GM19240 (cell line): ENCODE measurements around the gene TROAP.

ENCODE experiments used
- DNase-seq: peaks from one replicate; pipeline ENCODE4 v3.0.0; 2011; ENCODE audit warnings: low spot score; ENCODE audit not compliant: insufficient read length

Gene TROAP

DNA sequence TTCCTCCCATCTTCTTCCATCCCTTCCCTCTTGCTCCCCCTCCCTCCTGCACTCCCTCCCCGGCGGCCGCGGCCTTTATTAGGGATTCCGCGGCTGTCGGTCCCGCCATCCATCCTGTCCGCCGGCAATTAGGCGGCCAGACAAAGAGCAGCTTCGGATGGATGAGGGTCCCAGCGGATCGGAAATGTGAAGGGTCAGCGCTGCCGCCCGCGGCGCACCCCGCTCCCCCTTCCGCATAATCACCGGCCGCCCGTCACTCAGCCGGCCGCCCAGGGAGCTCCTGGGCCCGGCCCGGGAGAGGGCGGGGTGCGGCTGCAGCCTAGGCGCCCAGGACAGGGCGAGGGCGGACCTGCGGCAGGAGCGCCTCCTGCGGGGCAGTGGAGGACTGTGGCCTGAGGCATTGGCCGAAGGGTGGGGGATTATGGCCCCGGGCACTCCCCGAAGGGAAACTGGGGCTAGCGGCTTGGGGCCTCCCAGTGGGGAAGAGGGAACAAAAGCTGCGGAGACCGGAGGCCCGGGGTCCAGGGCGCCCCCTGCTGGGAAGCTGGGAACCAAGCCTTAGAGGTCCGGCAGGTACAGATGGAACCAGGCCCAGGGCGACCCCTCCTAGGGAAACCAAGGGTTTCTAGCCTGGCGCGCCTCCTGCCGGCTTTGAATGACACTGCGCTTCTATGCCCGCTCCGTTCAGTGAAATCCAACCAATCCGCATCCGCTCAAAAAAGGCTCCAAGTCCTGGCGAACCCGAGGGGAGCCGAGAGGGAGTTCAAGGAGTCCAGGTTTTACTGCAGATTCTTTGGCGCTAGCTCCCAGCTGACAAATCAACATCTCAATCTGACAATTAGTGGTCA is 19.2 kb downstream of the TROAP start:
- peak; percentile 78 for DNase-seq

GRCh38 chr12:49342914-49343731 is 20.1 kb downstream of the TROAP start:
- DNase-seq, result no peak

- no peak for DNase-seq
Observed at GRCh38 chr12:49344486-49345050, 21.5 kb downstream of the TROAP start.

DNA sequence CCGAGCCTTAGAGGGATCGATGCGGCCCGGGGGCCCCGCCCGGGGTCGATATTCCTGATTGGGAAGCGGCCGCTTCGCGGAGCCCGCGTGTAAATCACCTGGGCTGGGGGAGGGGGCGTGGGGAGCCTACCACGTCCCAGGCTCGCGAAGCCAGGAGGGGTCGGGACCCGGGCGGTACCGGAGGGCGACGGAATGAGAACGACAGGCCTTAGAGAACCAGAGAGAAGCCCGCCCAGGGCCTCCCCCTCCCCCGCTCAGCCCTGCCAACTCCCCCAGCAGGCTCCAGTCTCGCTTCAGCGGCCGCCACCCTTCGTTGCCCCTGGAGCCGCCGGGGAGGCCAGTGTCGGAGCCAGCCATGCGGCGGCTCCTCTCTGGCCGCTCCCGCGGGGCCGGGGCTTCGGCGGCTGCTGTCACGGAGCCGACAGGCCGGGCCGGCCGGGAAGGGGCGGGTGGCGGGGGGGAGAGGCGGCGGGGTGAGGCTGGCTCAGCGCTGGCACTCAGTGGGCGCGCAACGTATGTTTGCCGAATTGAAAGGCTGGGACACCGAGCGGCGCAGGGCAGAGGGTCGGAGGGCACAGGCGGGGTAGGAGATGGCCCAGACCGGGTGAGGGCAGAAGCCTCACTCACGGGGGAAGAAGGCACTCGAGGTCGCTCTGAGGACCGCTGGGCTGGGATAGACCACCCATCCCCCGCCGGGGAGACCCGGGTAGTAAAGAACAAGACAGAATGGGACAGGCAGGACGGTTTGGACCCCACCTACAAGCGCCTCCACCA is 22.2 kb downstream of the TROAP start:
- DNase-seq, result no peak

GRCh38 chr12:49345825-49346658 is 23.0 kb downstream of the TROAP start:
- no peak for DNase-seq

- no peak for DNase-seq
Observed at GRCh38 chr12:49346659-49347310, 23.7 kb downstream of the TROAP start, which contains the start of gene DNAJC22. Gene DNAJC22, plus strand, starts transcription at chr12:49346888. Its CDS starts 1,985 bp downstream, at chr12:49348873.

- peak; percentile 80 for DNase-seq
Observed at GRCh38 chr12:49347311-49348193, 24.5 kb downstream of the TROAP start.

GRCh38 chr12:49348781-49349180 is 25.7 kb downstream of the TROAP start:
- no peak for DNase-seq

DNA sequence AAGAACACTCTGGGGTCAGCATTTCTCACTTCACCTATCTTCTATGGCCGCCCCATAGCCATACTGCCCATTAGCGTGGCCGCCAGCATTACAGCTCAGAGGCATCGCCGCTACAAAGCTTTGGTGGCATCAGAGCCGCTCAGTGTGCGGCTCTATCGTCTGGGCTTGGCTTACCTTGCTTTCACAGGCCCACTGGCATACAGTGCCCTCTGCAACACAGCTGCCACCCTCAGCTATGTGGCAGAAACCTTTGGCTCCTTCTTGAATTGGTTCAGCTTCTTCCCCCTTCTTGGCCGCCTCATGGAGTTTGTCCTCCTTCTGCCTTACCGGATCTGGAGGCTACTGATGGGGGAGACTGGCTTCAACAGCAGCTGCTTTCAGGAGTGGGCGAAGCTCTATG is 26.2 kb downstream of the TROAP start:
- DNase-seq, result no peak

DNA sequence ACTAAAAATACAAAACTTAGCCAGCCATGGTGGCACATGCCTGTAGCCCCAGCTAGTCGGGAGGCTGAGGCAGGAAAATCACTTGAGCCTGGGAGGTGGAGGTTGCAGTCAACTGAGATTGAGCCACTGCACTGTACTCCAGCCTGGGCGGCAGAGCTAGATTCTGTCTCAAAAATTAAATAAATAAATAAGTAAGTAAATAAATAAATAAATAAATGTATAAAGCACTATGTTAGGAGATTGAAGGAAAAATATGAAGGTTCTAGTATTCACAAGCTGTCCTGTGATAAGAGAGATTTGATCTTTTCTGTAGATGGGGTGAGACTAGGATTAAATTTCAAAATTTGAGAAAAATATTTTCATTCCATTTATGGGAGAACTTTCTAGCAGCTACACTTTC is 29.3 kb downstream of the TROAP start:
- no peak for DNase-seq

GRCh38 chr12:49355913-49356312 is 32.9 kb downstream of the TROAP start:
- no peak for DNase-seq

GRCh38 chr12:49357103-49357678 is 34.1 kb downstream of the TROAP start:
- no peak for DNase-seq

DNA sequence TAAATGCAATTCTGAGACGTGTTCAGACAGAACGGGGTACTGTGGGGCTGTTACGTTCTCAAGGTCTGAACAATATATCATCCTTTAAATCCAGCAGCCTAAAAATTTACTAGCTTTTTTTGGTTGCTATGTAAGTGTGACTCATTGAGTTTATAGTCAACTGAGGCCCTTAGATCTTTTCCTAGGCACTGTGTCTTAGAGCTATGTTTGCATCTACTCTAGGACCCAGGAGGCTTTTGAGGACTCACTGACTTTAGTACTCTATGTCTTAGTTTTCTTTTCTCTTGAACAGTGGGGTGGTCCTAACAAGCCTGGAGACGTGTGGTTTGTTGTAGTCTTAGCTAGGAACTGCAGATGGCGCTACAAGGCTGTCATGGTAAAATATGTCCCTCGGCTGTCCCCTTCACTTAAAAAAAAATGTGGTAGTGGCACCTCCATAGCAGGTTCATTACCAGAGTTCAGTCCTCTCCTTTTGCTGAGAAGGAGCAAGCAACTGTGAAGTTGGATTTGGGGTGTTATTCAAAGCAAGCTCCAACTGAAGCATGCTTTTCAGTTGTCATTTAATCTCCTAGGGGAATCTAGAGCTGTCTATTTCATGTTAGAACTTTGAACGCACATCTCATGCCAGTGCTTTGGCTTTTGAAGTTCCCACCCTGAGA is 35.6 kb downstream of the TROAP start:
- DNase-seq, result no peak

DNA sequence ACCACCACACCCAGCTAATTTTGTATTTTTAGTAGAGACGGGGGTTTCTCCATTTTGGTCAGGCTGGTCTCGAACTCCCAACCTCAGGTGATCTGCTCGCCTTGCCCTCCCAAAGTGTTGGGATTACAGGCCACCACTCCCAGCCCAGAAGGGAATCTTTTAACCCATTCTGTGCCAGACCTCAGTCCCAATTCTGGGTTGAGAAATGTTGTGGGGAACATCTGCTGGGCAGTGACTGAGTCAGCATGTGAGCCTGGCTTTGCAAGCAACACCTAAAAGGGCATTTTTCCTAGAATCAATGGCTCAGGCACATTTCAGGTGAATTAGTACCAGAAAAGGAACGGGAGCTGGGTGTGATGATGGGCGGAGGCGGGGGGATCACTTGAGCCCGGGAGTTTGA is 36.6 kb downstream of the TROAP start:
- DNase-seq, result no peak

DNA sequence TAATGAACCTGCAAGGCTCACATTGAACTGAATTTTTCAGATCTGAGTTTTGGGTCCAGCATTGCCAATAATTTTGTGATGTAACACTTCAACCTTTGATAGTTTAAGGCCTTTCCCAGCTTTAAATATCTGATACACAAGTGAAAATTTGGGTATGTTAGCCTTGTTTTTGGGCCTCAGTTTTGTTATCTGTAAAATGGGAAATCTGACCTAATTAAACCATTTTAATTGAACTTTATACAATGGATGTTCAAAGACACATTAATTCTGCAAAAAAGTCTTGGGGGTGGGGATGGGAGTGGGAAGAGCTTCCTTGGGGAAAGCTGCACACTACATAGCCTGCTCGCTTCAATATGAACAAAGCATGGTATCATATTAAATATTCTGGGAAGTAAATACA is 39.0 kb downstream of the TROAP start:
- no peak for DNase-seq

DNA sequence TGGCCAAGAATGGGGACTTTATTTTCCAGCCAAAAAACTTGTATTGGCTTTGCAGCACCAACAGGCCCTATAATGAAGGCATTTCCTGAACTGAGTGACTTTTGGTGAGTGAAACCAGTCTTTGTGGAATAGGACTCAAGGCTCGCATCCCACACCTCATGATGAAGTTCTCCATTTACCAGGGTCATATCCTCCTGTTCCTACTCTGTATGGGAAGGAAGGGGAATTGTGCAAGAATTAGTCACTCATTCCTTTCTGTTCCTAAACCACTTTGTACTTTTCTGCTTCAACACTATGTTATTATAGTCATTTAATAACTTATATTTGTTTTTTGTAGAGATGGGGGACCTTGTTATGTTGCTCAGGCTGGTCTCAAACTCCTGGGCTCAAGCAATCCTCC is 41.9 kb downstream of the TROAP start:
- DNase-seq, result no peak

DNA sequence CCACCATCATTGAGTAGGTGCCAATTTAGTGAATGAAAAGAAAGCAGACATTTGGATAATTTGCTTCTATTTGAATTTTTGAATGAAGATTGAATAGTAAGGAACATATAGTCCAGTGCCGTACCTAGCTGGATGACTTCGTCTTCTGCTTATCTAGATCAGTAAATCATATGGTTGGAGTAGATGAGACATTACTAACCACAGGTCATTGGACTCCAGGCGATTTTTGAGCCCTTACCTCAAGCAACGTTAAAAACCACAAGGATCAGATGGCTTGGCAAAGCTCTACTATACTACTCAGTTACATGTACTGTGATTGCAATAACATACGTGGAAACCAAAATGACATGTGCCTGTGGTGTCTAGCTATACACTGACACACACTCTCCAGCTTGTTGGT is 42.5 kb downstream of the TROAP start:
- no peak for DNase-seq

DNA sequence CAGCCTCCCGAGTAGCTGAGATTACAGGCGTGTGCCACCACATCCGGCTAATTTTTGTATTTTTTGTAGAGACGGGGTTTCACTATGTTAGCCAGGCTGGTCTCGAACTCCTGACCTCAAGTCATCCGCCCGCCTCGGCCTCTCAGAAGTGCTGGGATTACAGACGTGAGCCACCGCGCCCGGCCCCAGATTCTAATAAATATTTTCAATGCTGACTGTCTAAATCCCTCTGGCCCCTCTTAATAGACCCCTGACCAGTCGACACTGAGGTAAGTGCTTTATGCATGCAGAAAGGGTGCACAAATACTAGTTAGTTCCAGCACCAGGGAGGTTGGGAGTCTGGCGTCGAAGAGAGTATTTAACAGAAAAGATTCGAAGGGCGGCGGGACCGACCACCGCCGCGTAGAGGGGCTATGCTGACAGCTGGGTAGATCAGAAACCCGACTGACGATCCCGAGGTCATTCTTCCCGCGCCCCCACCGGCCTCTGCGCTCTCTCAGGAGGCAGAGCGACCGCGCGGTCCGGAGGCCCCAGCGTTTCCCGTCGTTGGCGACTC is 43.1 kb downstream of the TROAP start:
- no peak for DNase-seq
